WTC11 (cell line): ENCODE results near the gene SEL1L3. TPM values are rescaled to one million over a fixed set of nuclear protein-coding genes. Genes with fewer than 3 reads are reported as not detected.

Experiments used
- ATAC-seq: fragments of 200-7000 bp; cut with Tn5 transposase; 2 replicates; pipeline ENCODE4 v1.10.0; 2021; ENCODE audit warnings: mild to moderate bottlenecking, moderate library complexity
- CTCF ChIA-PET: fragments of 300-600 bp; sonication (Branson Sonifier 250); formaldehyde crosslinking; loops from one replicate; lab custom pipeline; 2021; ENCODE audit warnings: antibody characterized with exemption; lab: Charles Lee
- POLR2A ChIA-PET: fragments of 350-600 bp; sonication (Branson Sonifier 250); formaldehyde crosslinking; loops from one replicate; lab custom pipeline; 2021; ENCODE audit warnings: antibody characterized with exemption; lab: Charles Lee
- DNase-seq: peaks from one replicate; pipeline ENCODE4 v3.0.0; 2021; ENCODE audit warnings: low spot score
- H3K27ac Mint-ChIP-seq: 2 replicates; pipeline ENCODE4 v1.8.0; 2021; ENCODE audit warnings: mixed read lengths
- H3K27me3 Mint-ChIP-seq: 2 replicates; pipeline ENCODE4 v1.8.0; 2021; ENCODE audit warnings: low read depth, mild to moderate bottlenecking, moderate library complexity, mixed read lengths
- H3K36me3 Mint-ChIP-seq: 2 replicates; pipeline ENCODE4 v1.8.0; 2021; ENCODE audit warnings: mixed read lengths
- H3K4me1 Mint-ChIP-seq: 2 replicates; pipeline ENCODE4 v1.8.0; 2022; ENCODE audit warnings: mixed read lengths
- H3K4me3 Mint-ChIP-seq: 2 replicates; pipeline ENCODE4 v1.8.0; 2021; ENCODE audit warnings: mild to moderate bottlenecking, moderate library complexity, mixed read lengths
- H3K9me3 Mint-ChIP-seq: 2 replicates; pipeline ENCODE4 v1.8.0; 2021; ENCODE audit warnings: mixed read lengths
- ETV6 ChIP-seq: sonication (generic); formaldehyde crosslinking; IDR thresholded peaks from 2 replicates; pipeline ENCODE4 v1.8.1; 2022; ENCODE audit warnings: mild to moderate bottlenecking, missing genetic modification reagents
- IRF2 ChIP-seq: sonication (generic); formaldehyde crosslinking; IDR thresholded peaks from 2 replicates; pipeline ENCODE4 v1.8.0; 2022; ENCODE audit warnings: low read depth, missing genetic modification reagents, borderline replicate concordance
- NFE2L1 ChIP-seq: sonication (generic); formaldehyde crosslinking; IDR thresholded peaks from 2 replicates; pipeline ENCODE4 v1.8.1; 2023; ENCODE audit warnings: missing genetic modification reagents
- TEAD1 ChIP-seq: sonication (generic); formaldehyde crosslinking; IDR thresholded peaks from 2 replicates; pipeline ENCODE4 v1.8.0; 2022; ENCODE audit warnings: mild to moderate bottlenecking, missing genetic modification reagents
- TEAD4 ChIP-seq: sonication (generic); formaldehyde crosslinking; IDR thresholded peaks from 2 replicates; pipeline ENCODE4 v1.8.0; 2022; ENCODE audit warnings: mild to moderate bottlenecking, missing genetic modification reagents
- ZBTB21 ChIP-seq: sonication (generic); formaldehyde crosslinking; IDR thresholded peaks from 2 replicates; pipeline ENCODE4 v1.8.1; 2023; ENCODE audit warnings: mild to moderate bottlenecking, missing genetic modification reagents, borderline replicate concordance
- ZNF232 ChIP-seq: sonication (generic); formaldehyde crosslinking; IDR thresholded peaks from 2 replicates; pipeline ENCODE4 v1.8.0; 2022; ENCODE audit warnings: mild to moderate bottlenecking, missing genetic modification reagents
- ZNF263 ChIP-seq: sonication (generic); formaldehyde crosslinking; IDR thresholded peaks from 2 replicates; pipeline ENCODE4 v1.8.1; 2022; ENCODE audit warnings: low read depth, mild to moderate bottlenecking, moderate library complexity, missing genetic modification reagents
- total RNA-seq: library from RNA; stranded (reverse); gene quantifications from 3 replicates; pipeline ENCODE4 v1.2.3, GENCODE V29; 2021
- TF ChIP-seq, protein P1 (sequence below): fragments of 250-450 bp; sonication (Bioruptor Pico); conservative IDR thresholded peaks from 2 replicates; pipeline ENCODE4 v1.9.0; 2021; ENCODE audit warnings: mild to moderate bottlenecking
- TF ChIP-seq, protein P2 (sequence below): sonication (generic); formaldehyde crosslinking; IDR thresholded peaks from 2 replicates; pipeline ENCODE4 v1.8.0; 2022; ENCODE audit warnings: mild to moderate bottlenecking, missing genetic modification reagents
- TF ChIP-seq, protein P3 (sequence below): sonication (generic); formaldehyde crosslinking; IDR thresholded peaks from 2 replicates; pipeline ENCODE4 v1.8.1; 2022; ENCODE audit warnings: mild to moderate bottlenecking, missing genetic modification reagents, moderate library complexity, borderline replicate concordance
- TF ChIP-seq, protein P4 (sequence below): fragments of 250-450 bp; sonication (Bioruptor Pico); IDR thresholded peaks from 2 replicates; pipeline ENCODE4 v1.9.0; 2021; ENCODE audit warnings: mild to moderate bottlenecking, borderline replicate concordance
- TF ChIP-seq, protein P5 (sequence below): fragments of 250-450 bp; sonication (Bioruptor Pico); IDR thresholded peaks from 2 replicates; pipeline ENCODE4 v1.9.0; 2021; ENCODE audit warnings: moderate library complexity, mild to moderate bottlenecking, inconsistent platforms, borderline replicate concordance
- TF ChIP-seq, protein P6 (sequence below): sonication (generic); formaldehyde crosslinking; IDR thresholded peaks from 2 replicates; pipeline ENCODE4 v1.8.0; 2023; ENCODE audit warnings: mild to moderate bottlenecking, missing genetic modification reagents

SEL1L3 gene
- total RNA-seq, 1 experiment from 2014 or later: 31.5 TPM

DNA sequence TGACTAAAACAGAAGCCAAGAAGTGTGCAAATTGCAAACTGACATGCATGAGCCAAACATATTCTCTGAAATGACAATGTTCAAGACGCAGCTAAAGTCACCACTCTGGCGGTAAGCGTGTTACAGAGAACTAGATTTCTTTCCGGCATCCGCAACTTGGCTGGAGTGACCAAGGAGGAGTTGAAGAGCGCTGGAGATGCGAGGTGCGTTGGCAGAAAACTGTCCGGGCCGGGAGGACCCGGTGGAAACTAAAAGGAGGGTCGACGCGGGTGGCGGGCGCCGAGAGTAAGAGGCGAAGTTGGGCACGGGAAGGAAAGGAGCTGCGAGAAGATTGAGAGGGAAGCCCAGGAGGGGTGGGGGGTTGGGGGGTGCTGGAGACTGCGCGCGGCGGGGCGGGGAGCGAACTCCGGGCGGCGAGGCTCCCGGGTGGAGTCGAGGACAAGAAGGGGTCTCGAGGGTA, 807 bp downstream of the SEL1L3 start:
- CTCF ChIA-PET: interaction anchor here (0.8 to 1.4 kb wide), 3 partner anchors 20 to 132 kb away, joined by 3 to 7 read pairs (median 4); no protein-coding TSS in a partner anchor
- Mint-ChIP-seq H3K4me1 (peaks cover 42% of the 10 kb centered on the region), H3K9me3 (no peaks in the 10 kb centered on the region), H3K4me3 (peak overlapping the region; percentile 95), H3K36me3 (no peaks in the 10 kb centered on the region), H3K27ac (peak overlapping the region; percentile 85), H3K27me3 (peaks cover 14% of the 10 kb centered on the region)
- POLR2A ChIA-PET: interaction anchor here (0.6 to 1.2 kb wide), 2 partner anchors 52 to 136 kb away, joined by 4 to 12 read pairs; partner anchors contain the start of gene SMIM20
- DNase-seq: peak; percentile 50
- ATAC-seq: peak; percentile 3; the same call in 1 of the 2 replicates
- TF ChIP-seq ZNF263: no peak
- TF ChIP-seq, protein P1, sequence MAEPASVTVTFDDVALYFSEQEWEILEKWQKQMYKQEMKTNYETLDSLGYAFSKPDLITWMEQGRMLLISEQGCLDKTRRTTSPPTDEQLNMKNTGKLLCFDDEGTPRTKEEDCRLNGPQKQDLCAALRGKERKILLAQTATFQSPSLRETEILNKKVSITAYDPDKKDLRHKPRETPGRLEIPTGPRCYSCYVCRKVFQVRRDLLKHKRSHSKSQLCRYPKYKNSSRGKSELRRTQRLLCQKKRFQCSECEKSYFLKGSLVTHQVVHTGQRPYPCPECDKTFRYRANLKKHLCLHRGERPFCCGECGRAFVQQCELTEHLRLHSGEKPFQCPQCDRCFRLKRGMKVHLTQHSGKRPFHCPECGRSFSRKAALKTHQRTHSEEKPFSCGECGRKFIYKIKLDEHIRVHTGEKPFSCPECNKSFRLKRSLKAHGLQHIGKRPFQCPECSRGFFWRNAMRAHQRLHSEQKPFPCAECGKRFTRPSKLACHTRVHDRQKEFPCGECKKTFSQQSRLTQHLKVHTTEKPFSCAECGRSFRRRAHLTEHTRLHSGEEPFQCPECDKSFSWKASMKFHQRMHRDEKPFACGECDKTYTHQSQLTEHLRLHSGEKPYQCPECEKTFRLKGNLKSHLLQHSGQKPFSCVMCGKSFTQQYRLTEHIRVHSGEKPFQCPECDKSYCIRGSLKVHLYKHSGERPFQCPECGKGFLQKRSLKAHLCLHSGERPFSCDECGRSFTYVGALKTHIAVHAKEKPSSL (CRISPR knock-in tag): no peak
- no peak for TF ChIP-seq IRF2
- TF ChIP-seq ZNF232 (CRISPR knock-in tag): no peak
- TF ChIP-seq, protein P2, sequence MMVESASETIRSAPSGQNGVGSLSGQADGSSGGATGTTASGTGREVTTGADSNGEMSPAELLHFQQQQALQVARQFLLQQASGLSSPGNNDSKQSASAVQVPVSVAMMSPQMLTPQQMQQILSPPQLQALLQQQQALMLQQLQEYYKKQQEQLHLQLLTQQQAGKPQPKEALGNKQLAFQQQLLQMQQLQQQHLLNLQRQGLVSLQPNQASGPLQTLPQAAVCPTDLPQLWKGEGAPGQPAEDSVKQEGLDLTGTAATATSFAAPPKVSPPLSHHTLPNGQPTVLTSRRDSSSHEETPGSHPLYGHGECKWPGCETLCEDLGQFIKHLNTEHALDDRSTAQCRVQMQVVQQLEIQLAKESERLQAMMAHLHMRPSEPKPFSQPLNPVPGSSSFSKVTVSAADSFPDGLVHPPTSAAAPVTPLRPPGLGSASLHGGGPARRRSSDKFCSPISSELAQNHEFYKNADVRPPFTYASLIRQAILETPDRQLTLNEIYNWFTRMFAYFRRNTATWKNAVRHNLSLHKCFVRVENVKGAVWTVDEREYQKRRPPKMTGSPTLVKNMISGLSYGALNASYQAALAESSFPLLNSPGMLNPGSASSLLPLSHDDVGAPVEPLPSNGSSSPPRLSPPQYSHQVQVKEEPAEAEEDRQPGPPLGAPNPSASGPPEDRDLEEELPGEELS: no peak

DNA sequence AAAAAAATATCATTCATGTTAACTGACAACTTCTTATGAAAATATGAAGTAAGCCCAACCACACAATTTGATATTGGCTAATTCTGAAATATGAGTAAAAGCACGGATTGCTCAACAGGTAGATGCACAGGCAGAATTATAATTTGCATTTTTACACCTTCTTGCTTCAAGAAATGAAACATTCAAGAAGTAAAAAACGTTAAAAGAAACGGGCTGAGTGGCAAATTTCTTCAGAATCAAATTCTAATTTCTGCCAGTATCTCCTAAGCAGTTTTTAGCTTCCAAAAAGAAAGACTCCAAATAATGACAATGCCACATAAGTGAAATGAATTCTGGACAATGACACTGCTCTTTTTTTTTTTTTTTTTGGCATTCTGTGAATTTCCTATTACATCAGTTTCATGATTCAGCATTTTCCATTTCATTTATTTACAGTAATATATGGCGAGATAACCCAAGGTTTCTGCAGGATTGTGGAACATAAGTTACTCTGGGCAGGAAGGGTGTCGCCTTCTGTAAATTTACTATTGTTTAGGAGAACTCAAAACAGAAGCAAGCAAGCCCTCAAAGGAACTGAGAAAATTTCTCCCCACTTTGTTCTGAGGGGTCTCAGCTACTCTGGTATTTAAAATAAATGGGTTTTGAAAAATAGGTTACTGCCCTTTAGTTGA, 1.4 kb downstream of the SEL1L3 start:
- TF ChIP-seq, protein P3, sequence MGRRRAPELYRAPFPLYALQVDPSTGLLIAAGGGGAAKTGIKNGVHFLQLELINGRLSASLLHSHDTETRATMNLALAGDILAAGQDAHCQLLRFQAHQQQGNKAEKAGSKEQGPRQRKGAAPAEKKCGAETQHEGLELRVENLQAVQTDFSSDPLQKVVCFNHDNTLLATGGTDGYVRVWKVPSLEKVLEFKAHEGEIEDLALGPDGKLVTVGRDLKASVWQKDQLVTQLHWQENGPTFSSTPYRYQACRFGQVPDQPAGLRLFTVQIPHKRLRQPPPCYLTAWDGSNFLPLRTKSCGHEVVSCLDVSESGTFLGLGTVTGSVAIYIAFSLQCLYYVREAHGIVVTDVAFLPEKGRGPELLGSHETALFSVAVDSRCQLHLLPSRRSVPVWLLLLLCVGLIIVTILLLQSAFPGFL (CRISPR knock-in tag): no peak
- TF ChIP-seq TEAD1 (CRISPR knock-in tag): no peak
- TF ChIP-seq NFE2L1 (CRISPR knock-in tag): no peak
- TF ChIP-seq, protein P4, sequence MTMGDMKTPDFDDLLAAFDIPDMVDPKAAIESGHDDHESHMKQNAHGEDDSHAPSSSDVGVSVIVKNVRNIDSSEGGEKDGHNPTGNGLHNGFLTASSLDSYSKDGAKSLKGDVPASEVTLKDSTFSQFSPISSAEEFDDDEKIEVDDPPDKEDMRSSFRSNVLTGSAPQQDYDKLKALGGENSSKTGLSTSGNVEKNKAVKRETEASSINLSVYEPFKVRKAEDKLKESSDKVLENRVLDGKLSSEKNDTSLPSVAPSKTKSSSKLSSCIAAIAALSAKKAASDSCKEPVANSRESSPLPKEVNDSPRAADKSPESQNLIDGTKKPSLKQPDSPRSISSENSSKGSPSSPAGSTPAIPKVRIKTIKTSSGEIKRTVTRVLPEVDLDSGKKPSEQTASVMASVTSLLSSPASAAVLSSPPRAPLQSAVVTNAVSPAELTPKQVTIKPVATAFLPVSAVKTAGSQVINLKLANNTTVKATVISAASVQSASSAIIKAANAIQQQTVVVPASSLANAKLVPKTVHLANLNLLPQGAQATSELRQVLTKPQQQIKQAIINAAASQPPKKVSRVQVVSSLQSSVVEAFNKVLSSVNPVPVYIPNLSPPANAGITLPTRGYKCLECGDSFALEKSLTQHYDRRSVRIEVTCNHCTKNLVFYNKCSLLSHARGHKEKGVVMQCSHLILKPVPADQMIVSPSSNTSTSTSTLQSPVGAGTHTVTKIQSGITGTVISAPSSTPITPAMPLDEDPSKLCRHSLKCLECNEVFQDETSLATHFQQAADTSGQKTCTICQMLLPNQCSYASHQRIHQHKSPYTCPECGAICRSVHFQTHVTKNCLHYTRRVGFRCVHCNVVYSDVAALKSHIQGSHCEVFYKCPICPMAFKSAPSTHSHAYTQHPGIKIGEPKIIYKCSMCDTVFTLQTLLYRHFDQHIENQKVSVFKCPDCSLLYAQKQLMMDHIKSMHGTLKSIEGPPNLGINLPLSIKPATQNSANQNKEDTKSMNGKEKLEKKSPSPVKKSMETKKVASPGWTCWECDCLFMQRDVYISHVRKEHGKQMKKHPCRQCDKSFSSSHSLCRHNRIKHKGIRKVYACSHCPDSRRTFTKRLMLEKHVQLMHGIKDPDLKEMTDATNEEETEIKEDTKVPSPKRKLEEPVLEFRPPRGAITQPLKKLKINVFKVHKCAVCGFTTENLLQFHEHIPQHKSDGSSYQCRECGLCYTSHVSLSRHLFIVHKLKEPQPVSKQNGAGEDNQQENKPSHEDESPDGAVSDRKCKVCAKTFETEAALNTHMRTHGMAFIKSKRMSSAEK (CRISPR knock-in tag): no peak
- TF ChIP-seq ZBTB21: no peak
- no peak for TF ChIP-seq ETV6 (CRISPR knock-in tag)
- TF ChIP-seq, protein P1 (CRISPR knock-in tag): no peak
- TF ChIP-seq, protein P5, sequence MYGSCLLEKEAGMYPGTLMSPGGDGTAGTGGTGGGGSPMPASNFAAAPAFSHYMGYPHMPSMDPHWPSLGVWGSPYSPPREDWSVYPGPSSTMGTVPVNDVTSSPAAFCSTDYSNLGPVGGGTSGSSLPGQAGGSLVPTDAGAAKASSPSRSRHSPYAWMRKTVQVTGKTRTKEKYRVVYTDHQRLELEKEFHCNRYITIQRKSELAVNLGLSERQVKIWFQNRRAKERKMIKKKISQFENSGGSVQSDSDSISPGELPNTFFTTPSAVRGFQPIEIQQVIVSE (CRISPR knock-in tag): no peak
- no peak for TF ChIP-seq TEAD4 (CRISPR knock-in tag)
- TF ChIP-seq, protein P6, sequence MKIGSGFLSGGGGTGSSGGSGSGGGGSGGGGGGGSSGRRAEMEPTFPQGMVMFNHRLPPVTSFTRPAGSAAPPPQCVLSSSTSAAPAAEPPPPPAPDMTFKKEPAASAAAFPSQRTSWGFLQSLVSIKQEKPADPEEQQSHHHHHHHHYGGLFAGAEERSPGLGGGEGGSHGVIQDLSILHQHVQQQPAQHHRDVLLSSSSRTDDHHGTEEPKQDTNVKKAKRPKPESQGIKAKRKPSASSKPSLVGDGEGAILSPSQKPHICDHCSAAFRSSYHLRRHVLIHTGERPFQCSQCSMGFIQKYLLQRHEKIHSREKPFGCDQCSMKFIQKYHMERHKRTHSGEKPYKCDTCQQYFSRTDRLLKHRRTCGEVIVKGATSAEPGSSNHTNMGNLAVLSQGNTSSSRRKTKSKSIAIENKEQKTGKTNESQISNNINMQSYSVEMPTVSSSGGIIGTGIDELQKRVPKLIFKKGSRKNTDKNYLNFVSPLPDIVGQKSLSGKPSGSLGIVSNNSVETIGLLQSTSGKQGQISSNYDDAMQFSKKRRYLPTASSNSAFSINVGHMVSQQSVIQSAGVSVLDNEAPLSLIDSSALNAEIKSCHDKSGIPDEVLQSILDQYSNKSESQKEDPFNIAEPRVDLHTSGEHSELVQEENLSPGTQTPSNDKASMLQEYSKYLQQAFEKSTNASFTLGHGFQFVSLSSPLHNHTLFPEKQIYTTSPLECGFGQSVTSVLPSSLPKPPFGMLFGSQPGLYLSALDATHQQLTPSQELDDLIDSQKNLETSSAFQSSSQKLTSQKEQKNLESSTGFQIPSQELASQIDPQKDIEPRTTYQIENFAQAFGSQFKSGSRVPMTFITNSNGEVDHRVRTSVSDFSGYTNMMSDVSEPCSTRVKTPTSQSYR (CRISPR knock-in tag): no peak
- TF ChIP-seq, all 79 proteins: peak for 0
- Mint-ChIP-seq H3K27ac (peak overlapping the region; percentile 85), H3K36me3 (no peaks in the 10 kb centered on the region), H3K27me3 (peaks cover 14% of the 10 kb centered on the region), H3K4me1 (peaks cover 40% of the 10 kb centered on the region), H3K9me3 (no peaks in the 10 kb centered on the region), H3K4me3 (peak overlapping the region; percentile 95)
- CTCF ChIA-PET: interaction anchor here (0.8 to 1.4 kb wide), 2 partner anchors 19 to 126 kb away, joined by 3 to 7 read pairs; no protein-coding TSS in a partner anchor
- POLR2A ChIA-PET: interaction anchor here (1.2 kb wide), 1 partner anchor 53 kb away, joined by 4 read pairs; the partner anchor contains the start of gene SMIM20
- ATAC-seq (no peak), DNase-seq (no peak)
